Osteoblast (primary cell): ENCODE measurements around the gene ETDB. TPM values are rescaled to one million over a fixed set of nuclear protein-coding genes. Genes with fewer than 3 reads are reported as not detected.
"Not testable (repeated sequence)": the region's sequence is repeated elsewhere in the genome, so short reads cannot be mapped to it uniquely, and the experiment has no call there.

Source experiments
- DNase-seq: peaks from one replicate; pipeline ENCODE4 v3.0.0; 2011; ENCODE audit warnings: low spot score, mixed read lengths; ENCODE audit not compliant: insufficient read length; ENCODE audit errors: missing footprints
- H2AFZ ChIP-seq: 2 replicates; pipeline ENCODE4 v1.6.0; 2011; ENCODE audit warnings: mild to moderate bottlenecking, low read length
- H3K27ac ChIP-seq: 2 replicates; pipeline ENCODE4 v1.5.1; 2011; ENCODE audit warnings: mild to moderate bottlenecking, low read depth, low read length, moderate library complexity
- H3K27me3 ChIP-seq: 2 replicates; pipeline ENCODE4 v1.6.0; 2012; ENCODE audit warnings: mild to moderate bottlenecking, control low read depth, inconsistent platforms, low read length, moderate library complexity; ENCODE audit not compliant: insufficient read depth
- H3K36me3 ChIP-seq: 2 replicates; pipeline ENCODE4 v1.5.1; 2011; ENCODE audit warnings: mild to moderate bottlenecking, low read length, control low read depth, moderate library complexity; ENCODE audit not compliant: insufficient read depth
- H3K4me1 ChIP-seq: 2 replicates; pipeline ENCODE4 v1.5.1; 2011; ENCODE audit warnings: mild to moderate bottlenecking, low read length, control low read depth, moderate library complexity; ENCODE audit not compliant: insufficient read depth
- H3K4me2 ChIP-seq: 2 replicates; pipeline ENCODE4 v1.6.0; 2011; ENCODE audit warnings: mild to moderate bottlenecking, low read length; ENCODE audit not compliant: insufficient read depth
- H3K4me3 ChIP-seq: fragments of 200-600 bp; sonication (generic); 3 replicates; pipeline ENCODE4 v1.5.1; 2012; ENCODE audit warnings: mild to moderate bottlenecking, low read length, inconsistent platforms; ENCODE audit not compliant: insufficient read depth
- H3K79me2 ChIP-seq: 2 replicates; pipeline ENCODE4 v1.6.0; 2012; ENCODE audit warnings: mild to moderate bottlenecking, low read length, control low read depth, inconsistent platforms; ENCODE audit not compliant: insufficient read depth
- H3K9me3 ChIP-seq: 2 replicates; pipeline ENCODE4 v1.5.1; 2011; ENCODE audit warnings: low read depth, low read length, control low read depth
- H4K20me1 ChIP-seq: 2 replicates; pipeline ENCODE4 v1.6.0; 2012; ENCODE audit warnings: mild to moderate bottlenecking, low read length, control low read depth; ENCODE audit not compliant: insufficient read depth
- CTCF ChIP-seq: IDR thresholded peaks from 2 replicates; pipeline ENCODE4 v1.5.1; 2011; ENCODE audit warnings: mild to moderate bottlenecking, low read depth, low read length, moderate library complexity; ENCODE audit errors: extremely low read depth
- total RNA-seq: library from RNA; depleted of rRNA; stranded (reverse); fragments of >200 nt; gene quantifications from 2 replicates; pipeline ENCODE4 v1.2.3, GENCODE V29; 2012

Gene ETDB
- total RNA-seq, 1 donor = not detected

GRCh38 chrX:135099493-135099783, 20.9 kb downstream of the ETDB start:
- no peaks in the 10 kb centered on the region for H3K9me3 ChIP-seq
- DNase-seq = no peak
- no peaks in the 10 kb centered on the region for H3K79me2 ChIP-seq
- no peaks in the 10 kb centered on the region for H3K36me3 ChIP-seq
- peaks cover 13% of the 10 kb centered on the region for H3K27me3 ChIP-seq
- no peak for TF ChIP-seq CTCF
- H3K4me2 ChIP-seq = no peak overlapping the region
- H3K4me3 ChIP-seq = no peak overlapping the region
- no peak overlapping the region for H2AFZ ChIP-seq
- no peaks in the 10 kb centered on the region for H4K20me1 ChIP-seq
- no peaks in the 10 kb centered on the region for H3K4me1 ChIP-seq
- H3K27ac ChIP-seq = no peak overlapping the region

- not testable (repeated sequence) for H3K27ac ChIP-seq, H3K79me2 ChIP-seq, H3K9me3 ChIP-seq, H3K36me3 ChIP-seq, H4K20me1 ChIP-seq, H3K27me3 ChIP-seq, H2AFZ ChIP-seq, DNase-seq, H3K4me1 ChIP-seq
- Histone ChIP-seq H3K4me2 (peak overlapping the region; percentile 72), H3K4me3 (peak overlapping the region; percentile 64)
Observed at GRCh38 chrX:135097196-135097744, 23.1 kb downstream of the ETDB start.

DNA sequence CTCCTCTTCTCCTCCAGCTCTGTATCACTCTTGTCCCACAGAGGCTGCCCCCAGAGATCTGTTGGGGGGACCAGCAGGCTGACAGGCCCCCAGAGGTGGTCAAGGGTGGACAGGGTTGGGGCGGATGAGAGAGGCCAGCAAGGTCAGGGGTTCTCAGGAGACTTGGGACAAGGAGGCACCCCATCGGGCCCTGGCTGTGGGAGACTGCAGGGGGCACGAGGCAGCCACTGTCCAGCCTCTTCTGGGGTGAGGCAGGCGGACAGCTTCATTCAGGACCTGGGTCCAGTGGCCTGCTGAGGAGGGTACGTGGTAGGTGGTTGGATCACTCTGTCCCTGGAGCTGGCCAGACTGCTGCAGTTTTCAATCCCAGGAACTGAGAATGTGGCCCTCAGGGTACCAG, 24.6 kb downstream of the ETDB start:
- no peaks in the 10 kb centered on the region for H4K20me1 ChIP-seq
- H3K4me1 ChIP-seq = no peaks in the 10 kb centered on the region
- H3K4me3 ChIP-seq = no peak overlapping the region
- no peak for DNase-seq
- H2AFZ ChIP-seq = no peak overlapping the region
- peaks cover 8% of the 10 kb centered on the region for H3K27me3 ChIP-seq
- no peak overlapping the region for H3K27ac ChIP-seq
- no peak overlapping the region for H3K4me2 ChIP-seq
- no peaks in the 10 kb centered on the region for H3K79me2 ChIP-seq
- no peaks in the 10 kb centered on the region for H3K9me3 ChIP-seq
- no peaks in the 10 kb centered on the region for H3K36me3 ChIP-seq
- TF ChIP-seq CTCF = no peak

- Histone ChIP-seq H2AFZ (no peak overlapping the region), H3K9me3 (no peaks in the 10 kb centered on the region), H3K36me3 (no peaks in the 10 kb centered on the region), H3K79me2 (no peaks in the 10 kb centered on the region), H3K4me3 (no peak overlapping the region), H3K4me2 (no peak overlapping the region), H3K27ac (no peak overlapping the region), H3K4me1 (no peaks in the 10 kb centered on the region), H3K27me3 (peaks cover 5% of the 10 kb centered on the region), H4K20me1 (no peaks in the 10 kb centered on the region)
- TF ChIP-seq CTCF = no peak
- no peak for DNase-seq
Observed at GRCh38 chrX:135094726-135095125, 25.6 kb downstream of the ETDB start.

- Histone ChIP-seq H3K36me3 (no peaks in the 10 kb centered on the region), H2AFZ (no peak overlapping the region), H3K27ac (no peak overlapping the region), H4K20me1 (no peaks in the 10 kb centered on the region), H3K9me3 (no peaks in the 10 kb centered on the region), H3K4me3 (no peak overlapping the region), H3K27me3 (no peaks in the 10 kb centered on the region), H3K4me2 (no peak overlapping the region), H3K4me1 (no peaks in the 10 kb centered on the region), H3K79me2 (no peaks in the 10 kb centered on the region)
- no peak for TF ChIP-seq CTCF
- no peak for DNase-seq
Observed at GRCh38 chrX:135089126-135089525, 31.2 kb downstream of the ETDB start.
